ENCODE results near the gene DLX4. TPM values are rescaled to one million over a fixed set of nuclear protein-coding genes. Genes with fewer than 3 reads are reported as not detected.
A peak's percentile ranks its signal among the peaks of the same experiment; 100 is the strongest.

The DLX4 gene
- total and polyA plus RNA-seq, 12 donors, result 0.10 to 0.96 (median 0.27) TPM; not detected in 3

GRCh38 chr17:49996495-49997300 lies 27.7 kb downstream of the DLX4 start:
- H3K27me3 ChIP-seq, result peaks cover 59% of the 10 kb centered on the region

GRCh38 chr17:49997301-49997650 lies 28.3 kb downstream of the DLX4 start:
- Histone ChIP-seq H3K27ac (no peak overlapping the region), H3K9me3 (replicated peaks in 1 of 3) (no peaks in the 10 kb centered on the region), H3K4me3 (no peak overlapping the region), H3K36me3 (replicated peaks in 1 of 2) (no peaks in the 10 kb centered on the region), H3K4me1 (replicated peaks in 1 of 2) (peaks cover 19 to 28% of the 10 kb centered on the region in 2 donors), H3K27me3 (peaks cover 65% of the 10 kb centered on the region)
- intact Hi-C loops (cut with DNase I), result loop anchor here (2.0 to 10.0 kb wide), 7 partner anchors 100 to 432 kb away; partner anchors contain the start of genes NXPH3 (in 1 of the 2) and SLC35B1 (in 1 of the 2)
- TF ChIP-seq CTCF (IDR thresholded peaks at IDR 0.05) (no peak), POLR2A (IDR thresholded peaks at IDR 0.05) (no peak)
- DNase-seq, result no peak
- 30 to 46% (median 34%) methylated on average over 5 to 6 of the region's 6 CpGs for WGBS, 4 donors

More at GRCh38 chr17:49996495-49997300, 27.7 kb downstream of the DLX4 start:
- H3K9me3 ChIP-seq (replicated peaks in 1 of 3), result no peaks in the 10 kb centered on the region
- WGBS, 4 donors, result 0 to 2% (median 1%) methylated on average over 2 to 58 of the region's 58 CpGs
- peak overlapping the region in 1 of 4 donors; percentile 51 for H3K4me3 ChIP-seq
- DNase-seq, result peak in 6 of 7 donors; percentile 43 to 63 (median 48)
- H3K4me1 ChIP-seq (replicated peaks in 1 of 2), result peaks cover 19 to 28% of the 10 kb centered on the region in 2 donors
- H3K27ac ChIP-seq, result no peak overlapping the region
- TF ChIP-seq POLR2A (IDR thresholded peaks at IDR 0.05) (no peak), CTCF (IDR thresholded peaks at IDR 0.05) (peak; percentile 94 to 98 (median 96))
- H3K36me3 ChIP-seq (replicated peaks in 1 of 2), result no peaks in the 10 kb centered on the region
- intact Hi-C loops (cut with DNase I), result loop anchor here (2.0 to 10.0 kb wide), 7 partner anchors 99 to 432 kb away; partner anchors contain the start of genes NXPH3 (in 1 of the 2) and SLC35B1 (in 1 of the 2)

GRCh38 chr17:49997773-49998703 lies 29.0 kb downstream of the DLX4 start:
- DNase-seq, result peak; percentile 78 to 90 (median 79)
- no peak overlapping the region for H3K27ac ChIP-seq
- intact Hi-C loops (cut with DNase I), result loop anchor here (2.0 to 10.0 kb wide), 7 partner anchors 101 to 433 kb away; partner anchors contain the start of genes NXPH3 (in 1 of the 2) and SLC35B1 (in 1 of the 2)
- peak; percentile 91 to 96 (median 94) for TF ChIP-seq CTCF (IDR thresholded peaks at IDR 0.05)
- TF ChIP-seq POLR2A (IDR thresholded peaks at IDR 0.05), result no peak
- H3K36me3 ChIP-seq (replicated peaks in 1 of 2), result no peaks in the 10 kb centered on the region
- H3K9me3 ChIP-seq (replicated peaks in 1 of 3), result no peaks in the 10 kb centered on the region
- peaks cover 65% of the 10 kb centered on the region for H3K27me3 ChIP-seq
- peaks cover 19 to 28% of the 10 kb centered on the region in 2 donors for H3K4me1 ChIP-seq (replicated peaks in 1 of 2)
- no peak overlapping the region for H3K4me3 ChIP-seq
- WGBS, 4 donors, result 36 to 39% (median 38%) methylated on average over 15 to 20 of the region's 20 CpGs

Measured in adrenal gland (tissue), 12 donors.